Measurements from ENCODE around the gene DDX31. TPM values are rescaled to one million over a fixed set of nuclear protein-coding genes. Genes with fewer than 3 reads are reported as not detected.

Gene DDX31
- total and polyA plus RNA-seq, 2 donors: 6.7 to 11.9 TPM

DNA sequence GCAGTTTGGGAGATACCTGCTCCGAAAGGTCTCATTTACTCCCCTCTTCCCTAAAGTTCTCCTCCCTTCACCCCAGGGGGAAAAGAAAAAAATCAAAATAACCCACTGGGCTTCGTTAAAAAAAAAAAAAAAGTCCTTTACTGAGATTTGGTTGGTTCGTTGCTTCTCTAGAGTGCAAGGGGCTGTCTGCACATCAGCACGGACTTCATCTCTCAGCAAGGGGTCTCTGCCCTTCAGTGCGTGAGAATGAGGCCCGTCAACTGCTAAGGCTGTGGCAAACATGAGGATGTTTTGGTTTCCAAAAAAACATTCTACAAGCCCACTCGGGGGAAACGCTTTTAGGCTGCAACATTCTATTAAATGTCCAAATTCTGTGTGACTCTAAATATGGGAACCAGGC, 77.3 kb downstream of the DDX31 start:
- no peak overlapping the region for H3K27ac ChIP-seq (ENCODE audit: low read depth)
- WGBS: 73% methylated on average over 8 of the region's 8 CpGs
- H3K4me3 ChIP-seq (ENCODE audit: low read depth, low read length): no peak overlapping the region

DNA sequence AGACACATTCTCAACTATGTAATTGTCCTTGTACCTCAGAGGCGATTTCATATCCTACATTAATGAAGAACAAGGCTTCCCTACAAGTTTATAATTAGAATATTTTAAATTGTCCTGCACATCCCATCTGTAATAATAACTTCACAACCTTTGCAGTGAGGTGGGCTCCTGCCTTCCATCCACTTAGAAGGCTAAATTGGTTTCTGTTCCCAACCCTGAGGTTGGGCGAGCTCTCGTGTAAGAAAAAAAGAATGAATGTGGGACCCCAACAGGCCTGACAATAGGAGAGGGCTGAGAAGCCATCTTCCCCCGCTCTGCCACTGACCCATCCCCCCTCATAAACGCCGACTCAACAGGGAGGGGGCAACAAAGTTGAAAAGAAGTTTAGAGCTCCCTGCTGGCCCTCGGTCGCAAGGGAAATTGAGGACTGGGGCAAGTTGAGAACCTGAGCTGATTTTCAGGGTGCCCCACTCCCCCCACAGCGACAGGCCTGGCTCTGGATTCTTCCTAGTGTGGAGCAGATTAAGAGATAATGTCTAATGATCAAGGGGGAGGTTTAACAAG, 78.0 kb downstream of the DDX31 start:
- Histone ChIP-seq H3K27ac (ENCODE audit: low read depth) (no peak overlapping the region), H3K36me3 (ENCODE audit: insufficient read depth) (peaks cover 5% of the 10 kb centered on the region), H3K4me1 (ENCODE audit: insufficient read depth) (no peaks in the 10 kb centered on the region), H3K4me3 (ENCODE audit: low read depth, low read length) (no peak overlapping the region)
- 42% methylated on average over 9 of the region's 9 CpGs for WGBS
- no peak for DNase-seq (ENCODE audit: extremely low spot score)

More for the DNA sequence above, 77.3 kb downstream of the DDX31 start:
- Histone ChIP-seq H3K36me3 (ENCODE audit: insufficient read depth) (peaks cover 5% of the 10 kb centered on the region), H3K4me1 (ENCODE audit: insufficient read depth) (no peaks in the 10 kb centered on the region)
- no peak for DNase-seq (ENCODE audit: extremely low spot score)

DNA sequence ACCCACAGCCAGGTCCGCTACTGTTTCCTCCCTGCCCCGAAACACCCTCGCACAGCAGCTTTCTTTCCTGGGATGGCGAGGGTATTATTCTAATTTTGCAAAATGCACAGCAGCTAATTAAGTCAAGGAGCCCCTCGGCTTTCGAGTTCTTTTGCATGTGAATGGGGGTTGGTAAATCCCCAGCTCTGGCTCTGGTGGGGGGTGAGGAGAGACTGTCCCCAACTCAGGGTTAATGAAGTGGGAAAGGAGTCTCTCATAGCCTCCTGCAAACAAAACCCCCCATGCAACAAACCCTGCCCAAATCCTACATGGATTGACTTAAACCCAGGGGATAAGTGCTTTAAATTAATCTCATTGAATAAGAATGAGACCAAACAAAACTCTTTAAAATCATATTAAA, 78.5 kb downstream of the DDX31 start:
- H3K4me1 ChIP-seq (ENCODE audit: insufficient read depth): no peaks in the 10 kb centered on the region
- WGBS: 19% methylated on average over 6 of the region's 6 CpGs
- DNase-seq (ENCODE audit: extremely low spot score): no peak
- peaks cover 5% of the 10 kb centered on the region for H3K36me3 ChIP-seq (ENCODE audit: insufficient read depth)
- H3K4me3 ChIP-seq (ENCODE audit: low read depth, low read length): no peak overlapping the region
- no peak overlapping the region for H3K27ac ChIP-seq (ENCODE audit: low read depth)

DNA sequence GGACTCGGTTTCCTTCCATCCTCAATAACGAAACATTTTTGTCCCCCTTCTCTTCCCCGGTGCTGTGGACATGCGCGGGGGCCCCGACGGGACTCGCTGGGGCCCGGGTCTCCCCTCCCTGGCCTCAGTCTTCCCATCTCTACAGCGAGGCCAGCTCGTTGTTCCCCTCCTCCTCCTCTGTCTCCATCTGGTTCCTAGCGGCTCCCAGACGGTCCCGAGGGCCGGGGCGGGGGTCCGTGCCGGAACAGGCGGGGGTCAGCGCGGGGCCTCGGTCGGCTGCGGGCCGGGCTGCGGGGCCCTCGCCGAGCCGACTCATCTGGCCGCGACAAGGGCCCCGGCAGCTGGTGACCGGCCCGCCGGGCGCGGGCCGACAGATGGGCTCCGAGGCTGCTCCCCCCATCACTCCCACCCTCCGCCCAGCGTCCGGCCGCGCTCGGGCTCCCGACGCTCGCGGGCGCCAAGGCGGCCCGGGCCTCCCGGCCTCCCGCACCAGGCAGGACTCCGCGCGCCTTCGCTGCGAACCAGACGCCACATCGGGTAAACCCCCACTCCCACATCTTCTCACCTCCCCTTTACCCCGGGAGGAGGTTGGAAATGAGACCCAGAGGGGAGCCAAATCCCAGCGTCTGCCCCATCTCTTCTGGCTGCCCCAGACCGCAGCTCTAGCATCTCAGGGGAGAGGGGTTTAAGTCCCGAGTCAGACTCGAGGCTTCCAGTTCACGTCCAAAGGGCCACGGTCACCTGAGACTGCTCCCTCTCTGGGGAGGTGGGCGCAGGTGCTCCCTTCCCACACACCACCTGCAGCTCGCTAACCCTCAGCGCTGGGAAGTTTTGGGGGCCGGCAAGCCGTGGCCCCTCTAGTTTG, 79.2 kb downstream of the DDX31 start:
- DNase-seq (ENCODE audit: extremely low spot score): no peak
- Histone ChIP-seq H3K4me1 (ENCODE audit: insufficient read depth) (no peaks in the 10 kb centered on the region), H3K36me3 (ENCODE audit: insufficient read depth) (peaks cover 5% of the 10 kb centered on the region), H3K27ac (ENCODE audit: low read depth) (no peak overlapping the region), H3K4me3 (ENCODE audit: low read depth, low read length) (no peak overlapping the region)
- WGBS: 2% methylated on average over 73 of the region's 73 CpGs

DNA sequence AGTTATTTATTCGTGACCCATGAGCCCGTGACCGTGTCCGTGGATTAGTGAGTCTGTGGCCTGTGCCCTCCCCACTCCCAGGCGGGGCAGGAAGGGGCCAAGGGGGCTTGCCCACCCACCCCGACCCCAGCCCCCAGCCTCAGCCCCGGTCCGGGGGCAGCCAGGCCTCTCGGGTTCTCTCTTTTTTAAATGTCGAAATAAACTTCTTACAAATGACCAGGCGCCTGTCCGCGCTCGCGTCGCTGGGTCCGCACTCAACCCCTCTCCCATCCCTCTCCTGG, 79.8 kb downstream of the DDX31 start:
- no peak overlapping the region for H3K4me3 ChIP-seq (ENCODE audit: low read depth, low read length)
- DNase-seq (ENCODE audit: extremely low spot score): no peak
- H3K4me1 ChIP-seq (ENCODE audit: insufficient read depth): no peaks in the 10 kb centered on the region
- 2% methylated on average over 17 of the region's 17 CpGs for WGBS
- H3K27ac ChIP-seq (ENCODE audit: low read depth): no peak overlapping the region
- peaks cover 5% of the 10 kb centered on the region for H3K36me3 ChIP-seq (ENCODE audit: insufficient read depth)

DNA sequence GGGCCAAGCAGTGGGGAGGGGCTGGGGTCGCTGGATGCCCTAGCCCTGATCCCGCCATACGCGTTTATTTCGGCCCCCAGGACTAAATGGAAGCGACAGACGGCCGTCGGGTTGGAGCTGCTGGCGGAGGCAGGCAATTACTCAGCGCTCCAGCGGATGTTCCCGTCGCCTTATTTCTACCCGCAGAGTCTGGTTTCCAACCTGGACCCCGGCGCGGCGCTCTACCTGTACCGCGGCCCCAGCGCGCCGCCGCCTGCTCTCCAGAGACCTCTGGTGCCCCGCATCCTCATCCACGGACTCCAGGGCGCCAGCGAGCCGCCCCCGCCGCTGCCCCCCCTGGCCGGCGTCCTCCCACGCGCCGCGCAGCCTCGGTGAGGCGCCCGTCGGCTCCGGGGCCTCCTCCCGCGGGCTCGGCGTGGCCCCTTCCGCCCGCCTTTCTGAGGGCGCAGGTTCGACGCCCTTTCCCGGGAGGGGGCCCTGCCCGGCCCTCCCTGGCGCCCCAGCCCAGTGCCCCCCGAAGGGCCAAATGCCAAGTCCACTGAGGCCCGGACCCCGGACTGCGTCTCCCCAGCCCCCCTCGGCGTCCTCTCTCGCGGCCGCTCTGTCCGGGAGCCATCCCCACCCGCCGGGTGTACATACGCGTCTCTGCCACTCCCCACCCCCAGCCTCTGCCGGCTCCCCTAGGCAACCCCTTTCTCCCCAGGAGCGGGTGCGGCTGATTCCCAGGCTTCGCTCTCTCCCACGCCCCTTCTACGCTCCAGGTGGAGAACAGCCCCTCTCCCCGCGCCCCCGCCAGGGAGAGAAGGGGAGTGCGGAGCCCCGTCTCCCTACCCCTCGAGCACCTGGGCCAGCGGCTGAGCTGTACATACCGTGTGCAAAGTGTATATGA, 80.4 kb downstream of the DDX31 start:
- no peak for DNase-seq (ENCODE audit: extremely low spot score)
- H3K27ac ChIP-seq (ENCODE audit: low read depth): no peak overlapping the region
- H3K4me1 ChIP-seq (ENCODE audit: insufficient read depth): no peaks in the 10 kb centered on the region
- H3K4me3 ChIP-seq (ENCODE audit: low read depth, low read length): no peak overlapping the region
- WGBS: 2% methylated on average over 83 of the region's 83 CpGs
- H3K36me3 ChIP-seq (ENCODE audit: insufficient read depth): peaks cover 2% of the 10 kb centered on the region

DNA sequence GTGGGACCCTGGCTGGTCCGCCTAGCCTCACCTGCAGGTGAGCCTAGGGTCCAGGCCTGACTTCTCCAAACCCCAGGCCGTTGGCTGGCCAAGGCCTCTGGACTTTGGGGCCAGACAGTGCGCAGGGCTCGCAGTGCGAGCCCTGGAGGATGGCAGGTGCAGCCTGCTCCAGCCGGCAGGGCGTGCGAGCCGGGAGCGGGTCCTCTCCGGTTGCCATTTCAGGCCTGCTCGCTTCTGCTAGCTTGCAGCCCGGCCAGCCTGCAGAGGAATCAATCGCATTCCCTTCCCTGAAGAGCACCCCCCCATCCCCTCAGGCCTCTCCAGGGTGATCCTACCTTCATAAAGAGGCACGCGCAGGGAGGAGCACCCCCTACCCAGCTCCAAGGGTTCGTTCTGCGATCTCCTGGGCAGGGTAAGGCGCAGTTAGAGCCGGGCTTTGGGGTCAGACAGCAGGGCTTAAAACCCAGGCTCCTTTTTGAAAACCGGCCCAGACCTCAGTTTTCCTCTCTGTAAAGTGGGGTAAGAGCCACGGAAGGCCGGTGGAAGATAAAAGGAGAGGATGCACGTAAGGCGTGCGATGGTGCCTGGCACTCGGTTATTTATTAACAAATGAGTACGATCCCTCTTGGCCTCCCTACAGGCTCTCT, 81.2 kb downstream of the DDX31 start:
- H3K27ac ChIP-seq (ENCODE audit: low read depth): no peak overlapping the region
- H3K36me3 ChIP-seq (ENCODE audit: insufficient read depth): no peaks in the 10 kb centered on the region
- 7% methylated on average over 28 of the region's 28 CpGs for WGBS
- H3K4me3 ChIP-seq (ENCODE audit: low read depth, low read length): no peak overlapping the region
- DNase-seq (ENCODE audit: extremely low spot score): no peak
- H3K4me1 ChIP-seq (ENCODE audit: insufficient read depth): no peaks in the 10 kb centered on the region

DNA sequence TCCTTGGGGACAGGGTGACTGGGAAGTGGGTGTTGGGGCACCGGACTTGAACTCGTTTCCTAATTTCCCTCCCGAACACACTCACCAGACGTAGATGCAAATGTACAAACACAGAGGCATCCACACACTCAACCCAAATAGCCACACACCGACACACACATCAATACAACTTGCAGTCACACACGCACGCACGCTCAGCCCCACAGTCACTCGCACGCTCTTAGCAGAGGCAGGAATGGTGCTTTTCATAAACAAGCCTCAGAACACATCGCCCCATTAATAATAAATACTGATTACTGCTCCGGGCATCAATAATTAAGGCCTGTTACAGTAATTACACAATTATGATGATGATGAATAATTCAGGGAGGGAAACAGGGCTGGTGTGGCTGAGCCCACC, 81.7 kb downstream of the DDX31 start:
- no peak for DNase-seq (ENCODE audit: extremely low spot score)
- H3K4me3 ChIP-seq (ENCODE audit: low read depth, low read length): no peak overlapping the region
- WGBS: 21% methylated on average over 12 of the region's 12 CpGs
- H3K4me1 ChIP-seq (ENCODE audit: insufficient read depth): no peaks in the 10 kb centered on the region
- no peaks in the 10 kb centered on the region for H3K36me3 ChIP-seq (ENCODE audit: insufficient read depth)
- H3K27ac ChIP-seq (ENCODE audit: low read depth): no peak overlapping the region

DNA sequence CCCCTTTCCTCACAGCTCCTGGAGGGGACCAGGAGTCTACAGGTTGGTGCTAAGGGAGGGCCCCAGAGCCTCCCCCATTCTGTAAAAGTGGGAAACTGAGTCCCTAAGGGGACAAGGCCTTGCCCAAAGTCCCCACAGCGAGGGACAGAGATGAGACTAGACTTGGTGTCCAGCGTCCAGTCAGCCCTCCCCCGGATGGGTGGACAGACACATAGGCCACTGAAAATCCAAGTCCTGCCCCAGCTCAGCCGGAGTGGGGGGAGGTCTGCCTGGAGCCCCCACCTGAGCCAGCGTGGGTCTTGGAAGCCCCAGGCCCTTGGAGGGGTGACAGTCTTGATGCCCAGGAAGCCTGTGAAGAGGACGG, 82.2 kb downstream of the DDX31 start:
- no peaks in the 10 kb centered on the region for H3K36me3 ChIP-seq (ENCODE audit: insufficient read depth)
- H3K27ac ChIP-seq (ENCODE audit: low read depth): no peak overlapping the region
- no peak overlapping the region for H3K4me3 ChIP-seq (ENCODE audit: low read depth, low read length)
- no peak for DNase-seq (ENCODE audit: extremely low spot score)
- H3K4me1 ChIP-seq (ENCODE audit: insufficient read depth): no peaks in the 10 kb centered on the region
- 13% methylated on average over 6 of the region's 6 CpGs for WGBS

DNA sequence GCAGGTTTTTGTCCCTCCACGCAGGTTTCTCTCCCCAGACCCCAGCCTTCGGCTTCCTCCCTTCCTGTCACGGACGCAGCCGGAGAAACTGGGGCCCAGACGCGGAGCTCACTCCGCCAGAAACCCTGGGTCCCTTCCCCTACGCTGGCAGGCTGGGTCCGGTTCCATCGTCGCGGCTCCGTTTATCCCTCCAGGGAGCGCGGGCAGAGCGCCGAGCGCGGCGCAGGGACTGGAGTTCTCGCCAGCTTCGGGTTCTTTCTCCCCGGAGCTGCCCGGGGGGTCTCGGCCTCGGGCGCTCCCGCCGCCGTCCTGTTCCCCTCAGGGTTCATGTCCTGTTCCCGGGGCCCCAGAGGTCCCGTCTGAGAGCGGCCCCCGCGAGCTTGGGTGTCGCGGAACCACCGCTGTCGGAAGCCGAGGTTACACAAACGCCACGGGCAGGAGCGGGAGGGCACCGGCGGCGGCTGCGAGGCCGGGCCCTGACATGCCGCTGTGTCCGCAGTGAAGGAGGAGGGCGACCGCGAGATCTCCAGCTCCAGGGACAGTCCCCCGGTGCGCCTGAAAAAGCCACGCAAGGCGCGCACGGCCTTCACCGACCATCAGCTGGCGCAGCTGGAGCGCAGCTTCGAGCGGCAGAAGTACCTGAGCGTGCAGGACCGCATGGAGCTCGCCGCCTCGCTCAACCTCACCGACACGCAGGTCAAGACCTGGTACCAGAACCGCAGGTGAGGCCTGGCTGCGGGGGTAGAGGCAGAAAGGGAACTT, 82.8 kb downstream of the DDX31 start:
- Histone ChIP-seq H3K4me1 (ENCODE audit: insufficient read depth) (no peaks in the 10 kb centered on the region), H3K4me3 (ENCODE audit: low read depth, low read length) (no peak overlapping the region), H3K27ac (ENCODE audit: low read depth) (no peak overlapping the region), H3K36me3 (ENCODE audit: insufficient read depth) (no peaks in the 10 kb centered on the region)
- no peak for DNase-seq (ENCODE audit: extremely low spot score)
- 2% methylated on average over 74 of the region's 74 CpGs for WGBS

DNA sequence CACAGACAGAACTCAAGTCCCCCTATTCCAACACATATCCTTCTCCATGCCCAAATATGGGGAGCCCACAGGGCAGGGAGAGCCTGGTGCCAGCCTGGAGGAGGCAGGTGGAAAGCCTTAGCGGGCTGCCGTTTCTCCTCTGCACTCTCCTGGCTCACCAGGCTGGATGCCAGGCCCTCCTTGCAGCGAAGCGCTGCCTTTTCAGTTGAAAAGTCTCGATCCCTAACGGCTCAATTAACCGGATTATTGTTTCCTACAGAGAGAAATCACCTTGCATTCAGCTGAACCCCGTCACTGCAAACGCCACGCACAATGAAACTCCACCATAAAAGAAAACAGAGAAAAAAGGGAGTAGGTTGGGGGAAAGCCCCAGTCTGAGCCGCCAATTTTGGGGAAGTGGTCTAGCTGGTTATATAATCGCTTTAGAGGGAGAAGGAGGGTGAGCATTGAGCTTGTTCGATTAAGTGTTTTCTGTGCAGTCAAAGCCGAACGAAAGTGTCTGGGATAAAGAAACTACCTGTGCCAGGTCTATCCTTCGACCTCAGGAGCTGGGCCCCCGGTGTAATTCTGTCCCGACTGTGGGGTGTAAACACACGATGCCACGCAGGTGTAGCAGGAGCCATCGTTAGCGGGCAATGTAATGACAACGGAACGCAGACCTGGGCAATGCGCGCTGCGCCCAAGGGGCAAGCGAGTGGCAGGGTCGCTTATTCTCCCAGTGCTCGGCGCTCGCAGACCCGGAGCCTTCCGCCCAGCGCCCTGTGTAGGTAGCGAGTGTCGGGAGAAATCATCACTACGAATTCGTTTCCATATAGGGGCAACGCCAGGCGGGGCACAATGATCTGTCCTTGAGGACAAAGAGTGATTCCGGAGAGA, 83.6 kb downstream of the DDX31 start:
- Histone ChIP-seq H3K36me3 (ENCODE audit: insufficient read depth) (no peaks in the 10 kb centered on the region), H3K4me3 (ENCODE audit: low read depth, low read length) (no peak overlapping the region), H3K27ac (ENCODE audit: low read depth) (no peak overlapping the region), H3K4me1 (ENCODE audit: insufficient read depth) (no peaks in the 10 kb centered on the region)
- 5% methylated on average over 42 of the region's 42 CpGs for WGBS
- no peak for DNase-seq (ENCODE audit: extremely low spot score)
